ENCODE data around the gene A1BG.
A peak's percentile ranks its signal among the peaks of the same experiment; 100 is the strongest.
"Not testable (repeated sequence)": the region's sequence is repeated elsewhere in the genome, so short reads cannot be mapped to it uniquely, and the experiment has no call there.

Gene A1BG

DNA sequence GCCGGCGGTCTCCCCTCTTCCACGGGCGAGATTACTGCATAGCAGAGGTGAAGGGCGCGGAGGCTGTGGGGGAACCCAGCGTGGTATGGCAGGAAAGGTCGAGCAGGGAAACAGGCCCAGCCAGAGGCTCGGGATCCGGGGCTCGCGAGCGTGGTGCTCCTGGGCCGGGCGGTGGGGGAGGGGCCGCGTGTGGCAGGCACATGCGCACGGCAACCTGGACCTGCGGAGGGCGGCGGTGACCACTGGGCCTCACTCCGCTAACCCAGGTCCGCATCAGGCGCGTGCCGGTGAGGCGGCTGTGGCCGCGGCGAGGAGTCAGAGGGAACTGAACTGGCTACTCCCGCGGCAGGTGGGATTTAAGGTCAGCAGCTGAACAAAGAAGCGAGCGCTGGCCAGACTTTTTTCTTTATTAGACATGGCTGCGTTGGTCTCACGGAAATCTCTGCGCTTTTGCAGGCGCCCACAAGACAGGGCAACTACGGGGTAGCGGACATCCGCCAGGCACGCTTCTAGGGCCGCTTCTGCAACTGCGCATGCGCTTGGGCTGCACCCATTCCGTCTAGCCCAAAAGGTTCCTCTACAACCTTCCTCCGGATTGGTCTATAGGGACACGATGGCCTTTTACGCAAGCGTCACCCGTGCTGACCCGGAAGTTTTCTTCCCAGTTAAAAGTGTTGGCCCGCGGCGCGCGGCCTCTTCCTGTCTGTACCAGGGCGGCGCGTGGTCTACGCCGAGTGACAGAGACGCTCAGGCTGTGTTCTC lies 33.5 kb upstream of the A1BG start, which contains the start of gene RPS5:
Gene RPS5, plus strand, starts transcription at position 694 of the 762 bp plus-strand sequence. CDS start 869 bp downstream, outside the sequence.
- Histone ChIP-seq H4K20me1 (peaks cover 46% of the 10 kb centered on the region), H3K9me3 (no peaks in the 10 kb centered on the region), H3K4me2 (peak within 1 kb of the TSS; percentile 97), H3K4me3 (peak within 1 kb of the TSS; percentile 94), H3K27me3 (no peaks in the 10 kb centered on the region), H3K36me3 (peaks cover 39% of the 10 kb centered on the region), H3K27ac (peak within 1 kb of the TSS; percentile 98), H3K4me1 (peaks cover 76% of the 10 kb centered on the region), H3K9ac (peak within 1 kb of the TSS; percentile 98)
- TF ChIP-seq Cebpa-rat (IDR thresholded peaks at IDR 0.05), result no peak; the same call in 1 of the 2 replicates

- peak overlapping the region; percentile 98 for H3K9ac ChIP-seq
- H3K36me3 ChIP-seq, result peaks cover 32% of the 10 kb centered on the region
- peak overlapping the region; percentile 98 for H3K27ac ChIP-seq
- peak overlapping the region; percentile 94 for H3K4me3 ChIP-seq
- peaks cover 76% of the 10 kb centered on the region for H3K4me1 ChIP-seq
- no peaks in the 10 kb centered on the region for H3K27me3 ChIP-seq
- H4K20me1 ChIP-seq, result peaks cover 39% of the 10 kb centered on the region
- H3K4me2 ChIP-seq, result peak overlapping the region; percentile 95
- H3K9me3 ChIP-seq, result no peaks in the 10 kb centered on the region
- TF ChIP-seq Cebpa-rat (IDR thresholded peaks at IDR 0.05), result no peak
These were observed 32.7 kb upstream of the A1BG start for GRCh38 chr19:58385891-58386575.

- Histone ChIP-seq H3K27ac (peak overlapping the region; percentile 98), H4K20me1 (peaks cover 33% of the 10 kb centered on the region), H3K9ac (peak overlapping the region; percentile 98), H3K9me3 (no peaks in the 10 kb centered on the region), H3K27me3 (no peaks in the 10 kb centered on the region), H3K4me1 (peaks cover 70% of the 10 kb centered on the region), H3K4me3 (peak overlapping the region; percentile 94), H3K36me3 (peaks cover 26% of the 10 kb centered on the region), H3K4me2 (peak overlapping the region; percentile 95)
- TF ChIP-seq Cebpa-rat (IDR thresholded peaks at IDR 0.05), result no peak
These were observed 32.1 kb upstream of the A1BG start for GRCh38 chr19:58385313-58385890.

- Histone ChIP-seq H3K9ac (peak overlapping the region; percentile 79), H3K4me3 (peak overlapping the region; percentile 81; the same call in 1 of the 2 replicates), H3K27me3 (no peaks in the 10 kb centered on the region), H4K20me1 (peaks cover 10% of the 10 kb centered on the region), H3K4me2 (peak overlapping the region; percentile 97), H3K36me3 (peaks cover 3% of the 10 kb centered on the region), H3K4me1 (peaks cover 66% of the 10 kb centered on the region), H3K9me3 (no peaks in the 10 kb centered on the region), H3K27ac (peak overlapping the region; percentile 94)
- no peak for TF ChIP-seq Cebpa-rat (IDR thresholded peaks at IDR 0.05)
These were observed 29.8 kb upstream of the A1BG start for GRCh38 chr19:58382997-58383603.

DNA sequence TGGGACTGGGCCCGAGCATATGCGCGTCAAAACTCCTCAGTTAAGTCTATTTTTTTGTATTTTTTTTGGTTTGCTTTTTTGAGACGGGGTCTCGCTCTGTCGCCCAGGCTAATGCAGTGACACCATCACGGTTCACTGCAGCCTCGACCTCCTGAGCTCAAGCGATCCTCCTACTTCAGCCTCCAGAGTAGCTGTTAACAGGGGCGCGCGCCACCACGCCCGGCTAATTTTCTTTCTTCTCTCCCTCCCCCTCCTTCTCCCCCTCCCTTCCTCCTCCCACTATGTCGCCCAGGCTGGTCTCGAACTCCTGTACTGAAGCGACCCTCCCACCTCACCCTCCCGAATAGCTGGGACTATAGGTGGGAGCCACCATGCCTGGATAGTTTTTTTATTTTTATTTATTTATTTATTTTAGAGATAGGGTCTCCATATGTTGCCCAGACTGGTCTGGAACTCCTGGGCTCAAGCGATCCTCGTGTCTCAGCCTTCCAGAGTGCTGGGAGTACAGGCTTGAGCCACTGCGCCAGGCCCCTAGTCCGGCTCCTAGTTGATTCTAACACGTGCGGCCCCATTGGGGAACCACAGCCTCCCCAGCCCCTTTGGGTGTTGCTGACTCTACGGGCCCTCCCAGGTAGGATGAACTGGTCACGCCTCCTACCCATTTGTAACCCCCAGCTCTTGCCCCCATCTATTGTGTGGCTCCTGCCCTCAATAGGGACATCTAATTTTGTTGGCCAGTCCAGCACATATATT lies 28.3 kb upstream of the A1BG start:
- H3K4me2 ChIP-seq, result peak overlapping the region; percentile 97
- no peak for TF ChIP-seq Cebpa-rat (IDR thresholded peaks at IDR 0.05)

GRCh38 chr19:58380662-58381459 lies 27.6 kb upstream of the A1BG start, which contains the start of gene ZNF837:
Gene ZNF837 (minus strand): TSS chr19:58381030. CDS start chr19:58369332, 11,698 bp downstream.
- Histone ChIP-seq H3K9ac (peak within 1 kb of the TSS; percentile 89), H3K4me1 (peaks cover 54% of the 10 kb centered on the region), H3K27ac (peak within 1 kb of the TSS; percentile 94), H3K27me3 (no peaks in the 10 kb centered on the region), H3K9me3 (no peaks in the 10 kb centered on the region), H4K20me1 (no peaks in the 10 kb centered on the region), H3K36me3 (no peaks in the 10 kb centered on the region), H3K4me2 (peak within 1 kb of the TSS; percentile 99), H3K4me3 (peak within 1 kb of the TSS; percentile 81)
- no peak for TF ChIP-seq Cebpa-rat (IDR thresholded peaks at IDR 0.05)

More for the DNA sequence above, 28.3 kb upstream of the A1BG start:
- H3K9ac ChIP-seq, result peak overlapping the region; percentile 79
- no peaks in the 10 kb centered on the region for H3K9me3 ChIP-seq
- H3K36me3 ChIP-seq, result no peaks in the 10 kb centered on the region
- no peaks in the 10 kb centered on the region for H4K20me1 ChIP-seq
- H3K27me3 ChIP-seq, result no peaks in the 10 kb centered on the region
- peak overlapping the region; percentile 81 for H3K4me3 ChIP-seq
- H3K4me1 ChIP-seq, result peaks cover 62% of the 10 kb centered on the region
- H3K27ac ChIP-seq, result peak overlapping the region; percentile 94

DNA sequence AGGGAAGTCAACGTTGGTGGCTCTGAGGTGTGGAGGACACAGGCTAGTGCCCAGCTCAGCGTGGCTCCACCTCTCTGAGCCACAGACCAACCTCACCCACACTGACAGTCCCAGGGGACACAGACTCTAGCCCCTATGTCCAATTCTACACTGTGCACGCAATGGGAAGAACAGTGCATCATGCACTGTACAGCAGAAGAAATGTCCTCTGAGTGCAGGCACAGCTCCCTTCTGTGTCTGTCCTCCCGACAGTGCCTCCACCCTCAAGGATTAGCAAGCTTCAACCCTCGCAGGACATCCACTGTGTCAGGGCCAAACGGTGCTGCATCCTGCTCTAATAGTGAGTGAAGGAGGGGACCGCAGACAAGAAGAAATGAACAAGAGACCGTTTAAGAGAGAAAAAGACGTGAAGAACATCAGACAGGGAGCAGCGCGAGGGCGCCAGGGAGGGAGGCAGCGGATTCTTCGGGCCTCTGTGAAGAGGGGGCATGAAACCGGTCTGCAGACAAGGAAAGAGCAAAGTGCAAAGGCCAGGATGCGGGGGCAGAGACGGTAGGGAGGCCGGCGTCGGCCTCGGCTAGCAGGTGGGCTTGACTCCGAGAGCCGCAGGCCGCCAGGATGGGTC lies 26.9 kb upstream of the A1BG start:
- Histone ChIP-seq H3K9ac (peak overlapping the region; percentile 89), H3K4me1 (peaks cover 47% of the 10 kb centered on the region), H3K27ac (peak overlapping the region; percentile 94), H3K4me2 (peak overlapping the region; percentile 99), H3K9me3 (no peaks in the 10 kb centered on the region), H3K27me3 (no peaks in the 10 kb centered on the region), H3K4me3 (peak overlapping the region; percentile 81), H3K36me3 (no peaks in the 10 kb centered on the region), H4K20me1 (no peaks in the 10 kb centered on the region)
- TF ChIP-seq Cebpa-rat (IDR thresholded peaks at IDR 0.05), result no peak

DNA sequence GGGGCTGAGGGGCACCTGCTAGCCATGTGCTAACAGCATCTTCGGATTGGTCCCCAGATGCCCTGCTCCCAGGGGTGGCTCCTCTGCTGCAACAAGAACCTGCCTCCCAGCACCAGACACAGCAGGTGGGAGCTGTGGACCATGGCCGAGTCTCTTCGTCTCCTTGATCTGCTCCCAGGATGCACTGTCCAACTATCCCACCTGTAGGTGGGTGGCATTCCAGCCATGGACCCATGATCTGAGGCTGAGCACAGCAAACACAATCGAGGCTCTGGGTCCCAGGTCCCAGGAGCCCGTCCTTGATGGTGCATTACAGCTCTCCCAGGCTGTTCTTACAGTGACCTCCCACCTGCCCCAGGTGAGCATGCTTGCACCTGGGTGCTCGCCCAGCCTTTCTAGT lies 26.0 kb upstream of the A1BG start:
- TF ChIP-seq Cebpa-rat (IDR thresholded peaks at IDR 0.05), result no peak
- peaks cover 46% of the 10 kb centered on the region for H3K4me1 ChIP-seq
- H3K4me3 ChIP-seq, result peak overlapping the region; percentile 81
- no peaks in the 10 kb centered on the region for H3K27me3 ChIP-seq
- no peaks in the 10 kb centered on the region for H4K20me1 ChIP-seq
- no peaks in the 10 kb centered on the region for H3K9me3 ChIP-seq
- H3K4me2 ChIP-seq, result peak overlapping the region; percentile 99
- H3K36me3 ChIP-seq, result no peaks in the 10 kb centered on the region
- peak overlapping the region; percentile 89; the same call in 1 of the 2 replicates for H3K9ac ChIP-seq
- peak overlapping the region; percentile 8; the same call in 1 of the 2 replicates for H3K27ac ChIP-seq

GRCh38 chr19:58376724-58377123 lies 23.4 kb upstream of the A1BG start:
- H3K9me3 ChIP-seq, H3K9ac ChIP-seq, H3K27ac ChIP-seq, H4K20me1 ChIP-seq, H3K36me3 ChIP-seq, H3K4me3 ChIP-seq, H3K4me2 ChIP-seq, H3K27me3 ChIP-seq: not testable (repeated sequence)
- H3K4me1 ChIP-seq, result peaks cover 34% of the 10 kb centered on the region
